ENCODE measurements around the gene EPHA4. TPM values are rescaled to one million over a fixed set of nuclear protein-coding genes. Genes with fewer than 3 reads are reported as not detected.

Gene EPHA4
- total and polyA plus RNA-seq, 2 donors (not counting 1 experiment from before 2014, with no cell fraction given), result 9.6 to 21.0 TPM

DNA sequence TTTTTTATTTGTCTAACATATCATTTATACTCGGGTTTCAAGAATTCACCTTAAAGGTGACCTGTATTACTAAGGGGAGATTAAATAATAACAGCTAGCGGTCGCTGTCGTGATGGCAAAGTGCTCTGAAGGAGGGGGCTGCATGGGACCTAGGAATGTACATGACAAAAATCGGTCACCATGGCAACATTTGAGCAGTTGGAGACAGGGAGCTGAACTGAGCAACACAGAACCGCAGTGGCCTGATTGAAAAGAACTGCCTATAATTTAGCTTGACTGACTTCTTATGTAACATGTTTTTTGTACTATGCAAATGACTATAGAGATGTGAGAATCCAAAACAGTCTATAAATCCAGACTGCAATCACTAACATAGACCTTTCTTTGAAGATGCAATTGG lies 34.3 kb upstream of the EPHA4 start:
- no peaks in the 10 kb centered on the region for H3K4me1 ChIP-seq (ENCODE audit: control insufficient read depth, extremely low read depth, insufficient read depth, low read length)
- H3K4me3 ChIP-seq (replicated peaks in 1 of 4; ENCODE audit: control extremely low read depth in 1 of 4, insufficient read depth in 1 of 4, low read depth in 3 of 4, low read length in 4 of 4), result no peak overlapping the region
- H3K9ac ChIP-seq (ENCODE audit: insufficient read depth, low read length), result no peak overlapping the region
- H3K4me2 ChIP-seq (ENCODE audit: extremely low read depth, insufficient read depth, low read length), result no peak overlapping the region
- no peaks in the 10 kb centered on the region for H4K20me1 ChIP-seq (ENCODE audit: control insufficient read depth, extremely low read depth, insufficient read depth, low read length)
- H3K79me2 ChIP-seq (ENCODE audit: control insufficient read depth, insufficient read depth, low read length), result no peaks in the 10 kb centered on the region
- no peak overlapping the region for H3K27ac ChIP-seq (ENCODE audit: insufficient read depth, low read length)
- no peak for DNase-seq (ENCODE audit: low read depth in 2 of 2)
- no peaks in the 10 kb centered on the region for H3K36me3 ChIP-seq (ENCODE audit: control insufficient read depth, insufficient read depth, low read length)
- TF ChIP-seq, protein P1, sequence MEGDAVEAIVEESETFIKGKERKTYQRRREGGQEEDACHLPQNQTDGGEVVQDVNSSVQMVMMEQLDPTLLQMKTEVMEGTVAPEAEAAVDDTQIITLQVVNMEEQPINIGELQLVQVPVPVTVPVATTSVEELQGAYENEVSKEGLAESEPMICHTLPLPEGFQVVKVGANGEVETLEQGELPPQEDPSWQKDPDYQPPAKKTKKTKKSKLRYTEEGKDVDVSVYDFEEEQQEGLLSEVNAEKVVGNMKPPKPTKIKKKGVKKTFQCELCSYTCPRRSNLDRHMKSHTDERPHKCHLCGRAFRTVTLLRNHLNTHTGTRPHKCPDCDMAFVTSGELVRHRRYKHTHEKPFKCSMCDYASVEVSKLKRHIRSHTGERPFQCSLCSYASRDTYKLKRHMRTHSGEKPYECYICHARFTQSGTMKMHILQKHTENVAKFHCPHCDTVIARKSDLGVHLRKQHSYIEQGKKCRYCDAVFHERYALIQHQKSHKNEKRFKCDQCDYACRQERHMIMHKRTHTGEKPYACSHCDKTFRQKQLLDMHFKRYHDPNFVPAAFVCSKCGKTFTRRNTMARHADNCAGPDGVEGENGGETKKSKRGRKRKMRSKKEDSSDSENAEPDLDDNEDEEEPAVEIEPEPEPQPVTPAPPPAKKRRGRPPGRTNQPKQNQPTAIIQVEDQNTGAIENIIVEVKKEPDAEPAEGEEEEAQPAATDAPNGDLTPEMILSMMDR (conservative IDR thresholded peaks at IDR 0.05 in 1 of 2, IDR thresholded peaks at IDR 0.05 in 1 of 2; ENCODE audit: low read depth in 1 of 2, low read length in 2 of 2), result no peak
- no peak for TF ChIP-seq EZH2 (IDR thresholded peaks at IDR 0.05; ENCODE audit: low read length, missing control alignments)
- H2AFZ ChIP-seq (ENCODE audit: low read length), result no peak overlapping the region
- H3K27me3 ChIP-seq (ENCODE audit: control insufficient read depth, insufficient read depth, low read length), result no peaks in the 10 kb centered on the region
- no peaks in the 10 kb centered on the region for H3K9me3 ChIP-seq (ENCODE audit: control insufficient read depth, insufficient read depth, low read depth, low read length)

DNA sequence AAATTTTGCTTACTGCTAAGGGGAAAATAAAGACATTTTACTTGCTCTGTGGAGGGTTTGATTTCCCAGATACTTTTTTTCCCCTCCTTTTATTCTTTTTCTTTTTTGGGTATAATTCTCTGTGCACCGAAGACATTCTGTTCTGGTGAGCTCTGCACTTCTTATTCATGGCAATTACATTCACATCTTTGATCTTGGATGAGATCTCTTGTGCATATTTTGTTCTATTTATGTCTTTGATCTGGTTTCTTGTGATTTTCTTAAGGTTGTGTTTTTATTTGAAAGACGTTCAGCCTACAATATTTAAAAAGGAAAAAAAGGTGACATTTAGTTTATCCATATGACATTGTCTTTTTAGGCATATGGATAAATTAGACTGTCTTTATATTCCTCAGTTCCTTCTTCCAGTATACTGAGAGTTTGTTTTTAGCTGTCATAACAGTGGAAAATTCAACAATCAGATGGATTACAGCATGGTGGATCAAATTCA lies 33.7 kb upstream of the EPHA4 start:
- H3K27ac ChIP-seq (ENCODE audit: insufficient read depth, low read length), result no peak overlapping the region
- H4K20me1 ChIP-seq (ENCODE audit: control insufficient read depth, extremely low read depth, insufficient read depth, low read length), result no peaks in the 10 kb centered on the region
- H3K36me3 ChIP-seq (ENCODE audit: control insufficient read depth, insufficient read depth, low read length), result no peaks in the 10 kb centered on the region
- no peak overlapping the region for H2AFZ ChIP-seq (ENCODE audit: low read length)
- H3K27me3 ChIP-seq (ENCODE audit: control insufficient read depth, insufficient read depth, low read length), result no peaks in the 10 kb centered on the region
- no peaks in the 10 kb centered on the region for H3K4me1 ChIP-seq (ENCODE audit: control insufficient read depth, extremely low read depth, insufficient read depth, low read length)
- H3K9me3 ChIP-seq (ENCODE audit: control insufficient read depth, insufficient read depth, low read depth, low read length), result no peaks in the 10 kb centered on the region
- no peaks in the 10 kb centered on the region for H3K79me2 ChIP-seq (ENCODE audit: control insufficient read depth, insufficient read depth, low read length)
- no peak for TF ChIP-seq EZH2 (IDR thresholded peaks at IDR 0.05; ENCODE audit: low read length, missing control alignments)
- TF ChIP-seq, protein P1 (conservative IDR thresholded peaks at IDR 0.05 in 1 of 2, IDR thresholded peaks at IDR 0.05 in 1 of 2; ENCODE audit: low read depth in 1 of 2, low read length in 2 of 2), result no peak
- no peak overlapping the region for H3K9ac ChIP-seq (ENCODE audit: insufficient read depth, low read length)
- no peak overlapping the region for H3K4me2 ChIP-seq (ENCODE audit: extremely low read depth, insufficient read depth, low read length)
- no peak overlapping the region for H3K4me3 ChIP-seq (replicated peaks in 1 of 4; ENCODE audit: control extremely low read depth in 1 of 4, insufficient read depth in 1 of 4, low read depth in 3 of 4, low read length in 4 of 4)
- DNase-seq (ENCODE audit: low read depth in 2 of 2), result no peak

DNA sequence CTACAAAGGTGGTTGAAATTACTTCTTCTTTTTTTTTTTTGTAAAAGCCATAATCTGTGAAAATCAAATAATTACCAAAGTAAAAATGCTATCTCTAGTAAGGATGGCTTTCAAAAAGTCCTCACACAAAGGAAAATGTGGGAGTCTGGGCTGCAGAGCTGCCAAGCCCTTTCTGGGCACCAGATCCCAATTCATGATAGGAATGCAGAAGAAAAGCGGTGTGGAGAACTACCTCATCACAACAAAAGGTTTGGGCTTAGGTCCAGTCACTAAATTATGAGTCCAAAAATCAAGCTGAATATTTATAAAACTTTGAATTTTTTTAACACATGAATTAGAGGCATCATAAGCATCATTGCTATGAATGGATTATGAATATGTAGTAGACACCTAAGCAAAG lies 30.8 kb upstream of the EPHA4 start:
- Histone ChIP-seq H2AFZ (ENCODE audit: low read length) (no peak overlapping the region), H3K27me3 (ENCODE audit: control insufficient read depth, insufficient read depth, low read length) (no peaks in the 10 kb centered on the region), H3K27ac (ENCODE audit: insufficient read depth, low read length) (no peak overlapping the region), H3K9ac (ENCODE audit: insufficient read depth, low read length) (no peak overlapping the region), H3K36me3 (ENCODE audit: control insufficient read depth, insufficient read depth, low read length) (no peaks in the 10 kb centered on the region), H3K79me2 (ENCODE audit: control insufficient read depth, insufficient read depth, low read length) (no peaks in the 10 kb centered on the region), H3K4me3 (replicated peaks in 1 of 4; ENCODE audit: control extremely low read depth in 1 of 4, insufficient read depth in 1 of 4, low read depth in 3 of 4, low read length in 4 of 4) (no peak overlapping the region), H4K20me1 (ENCODE audit: control insufficient read depth, extremely low read depth, insufficient read depth, low read length) (no peaks in the 10 kb centered on the region), H3K4me2 (ENCODE audit: extremely low read depth, insufficient read depth, low read length) (no peak overlapping the region), H3K9me3 (ENCODE audit: control insufficient read depth, insufficient read depth, low read depth, low read length) (no peaks in the 10 kb centered on the region), H3K4me1 (ENCODE audit: control insufficient read depth, extremely low read depth, insufficient read depth, low read length) (no peaks in the 10 kb centered on the region)
- DNase-seq (ENCODE audit: low read depth in 2 of 2), result no peak
- TF ChIP-seq EZH2 (IDR thresholded peaks at IDR 0.05; ENCODE audit: low read length, missing control alignments), result no peak
- TF ChIP-seq, protein P1 (conservative IDR thresholded peaks at IDR 0.05 in 1 of 2, IDR thresholded peaks at IDR 0.05 in 1 of 2; ENCODE audit: low read depth in 1 of 2, low read length in 2 of 2), result no peak

Measured in fibroblast of lung (primary cell).